WI38 (cell line): Measurements from ENCODE around the gene TSKU.

Experiments
- H3K4me3 ChIP-seq: 2 replicates; pipeline ENCODE4 v1.5.1; 2011; ENCODE audit warnings: low read depth, mild to moderate bottlenecking, control low read depth, low read length
- CTCF ChIP-seq: IDR thresholded peaks from 2 replicates; pipeline ENCODE4 v1.5.1; 2012; ENCODE audit warnings: low read depth, mild to moderate bottlenecking, control low read depth, low read length

Gene TSKU

DNA sequence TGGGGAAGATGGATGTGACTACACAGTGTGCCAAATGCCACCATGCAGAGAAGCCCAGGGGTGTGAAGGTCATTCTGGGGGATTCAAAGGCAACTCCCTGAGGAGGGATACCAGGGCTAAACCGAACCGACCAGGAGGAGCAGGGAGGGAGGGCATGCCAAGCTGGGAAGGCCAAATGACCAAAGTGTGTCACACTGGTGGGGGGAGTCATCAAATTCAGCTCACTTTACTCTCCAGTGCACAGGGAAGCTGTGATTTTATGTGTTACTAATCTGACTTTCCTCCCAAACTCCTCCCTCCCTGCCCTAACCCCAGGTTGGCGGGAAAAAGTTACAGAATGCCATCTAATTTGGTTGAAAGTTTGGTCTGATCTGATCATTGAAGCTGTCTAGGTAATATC lies 29.7 kb upstream of the TSKU start:
- no peak overlapping the region for H3K4me3 ChIP-seq
- no peak for TF ChIP-seq CTCF

DNA sequence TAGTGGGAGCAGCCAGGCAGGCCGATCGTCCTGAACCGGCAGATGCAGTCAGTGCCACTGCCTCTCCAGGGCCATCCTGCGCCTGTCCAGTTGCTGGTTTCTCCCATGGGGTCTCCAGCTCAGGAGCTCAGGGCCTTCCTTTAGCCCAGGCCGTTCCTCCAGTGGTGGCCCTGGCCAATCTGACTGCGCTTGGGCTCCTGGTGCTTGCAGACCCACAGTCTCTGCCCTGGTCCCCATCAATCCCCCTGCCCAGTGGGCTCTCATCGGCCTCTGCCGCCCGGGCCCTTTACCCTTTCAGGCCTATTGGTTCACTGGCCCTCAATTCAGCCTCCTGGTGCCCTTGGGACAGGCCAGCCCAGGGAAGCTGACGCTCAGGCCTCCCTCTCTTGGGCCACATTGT lies 29.2 kb upstream of the TSKU start:
- TF ChIP-seq CTCF, result no peak
- no peak overlapping the region for H3K4me3 ChIP-seq

GRCh38 chr11:76756341-76756741 lies 26.8 kb upstream of the TSKU start:
- no peak overlapping the region for H3K4me3 ChIP-seq
- no peak for TF ChIP-seq CTCF

DNA sequence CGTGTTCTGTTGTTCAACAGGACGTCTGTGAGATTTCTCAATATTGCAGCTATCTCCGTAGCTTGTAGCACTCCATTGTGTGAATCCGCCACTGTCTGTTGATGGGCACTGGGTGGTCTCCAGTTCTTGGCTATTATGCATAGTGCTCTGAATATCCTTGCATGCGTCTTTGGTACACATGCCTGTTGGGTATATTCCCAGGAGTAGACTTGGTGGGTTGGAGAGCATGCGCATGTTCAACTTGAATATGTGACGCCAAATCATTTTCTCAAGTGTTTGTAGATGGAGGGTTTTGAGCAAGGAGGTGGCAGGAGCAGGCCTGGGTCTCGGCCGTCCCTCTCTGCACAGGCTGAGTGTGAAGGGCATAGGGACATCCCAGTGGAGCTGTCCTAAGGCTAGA lies 24.8 kb upstream of the TSKU start:
- TF ChIP-seq CTCF, result no peak
- no peak overlapping the region for H3K4me3 ChIP-seq

GRCh38 chr11:76759092-76759491 lies 24.1 kb upstream of the TSKU start:
- TF ChIP-seq CTCF, result no peak
- no peak overlapping the region for H3K4me3 ChIP-seq

DNA sequence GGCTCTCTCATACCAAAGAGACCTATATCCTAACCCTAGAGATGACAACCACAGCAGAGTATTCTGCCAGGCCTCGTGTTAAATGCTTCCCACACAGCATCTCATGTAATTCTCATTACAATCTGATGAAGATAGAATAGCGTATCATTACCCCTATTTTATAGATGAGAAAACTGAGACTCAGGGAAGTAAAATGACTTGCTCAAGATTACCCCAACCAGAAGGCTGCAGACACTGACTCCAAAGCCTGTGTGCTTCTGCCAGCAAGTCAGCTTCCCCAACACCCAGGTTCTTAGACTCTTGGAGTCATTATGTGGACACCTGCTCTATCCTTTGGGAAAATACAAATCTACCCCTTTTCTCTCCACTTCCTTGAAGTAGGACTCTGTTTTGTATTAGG lies 23.6 kb upstream of the TSKU start:
- H3K4me3 ChIP-seq, result no peak overlapping the region
- no peak for TF ChIP-seq CTCF

DNA sequence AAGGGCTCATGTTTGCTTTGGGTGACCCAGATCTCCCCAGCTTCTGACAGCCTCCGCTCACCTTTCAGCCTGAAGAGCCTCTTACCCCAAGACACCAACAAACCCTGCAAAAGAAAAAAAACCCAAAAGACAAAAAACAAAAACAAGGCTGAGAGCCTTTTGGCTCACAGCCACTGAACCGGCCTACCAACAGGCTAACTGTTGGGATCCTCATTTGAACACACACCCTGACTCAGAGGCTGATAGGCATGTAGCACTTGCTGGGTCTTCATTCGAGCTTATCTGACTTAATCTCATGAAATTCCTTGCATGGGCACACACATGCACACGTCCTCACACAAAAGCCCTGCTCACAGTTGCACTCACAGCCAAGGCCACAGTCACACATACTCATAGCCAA lies 22.9 kb upstream of the TSKU start:
- no peak overlapping the region for H3K4me3 ChIP-seq
- no peak for TF ChIP-seq CTCF
